Activated CD8-positive, alpha-beta memory T cell treated with anti-CD3 and anti-CD28 coated beads, Interleukin-2, amount 50 U/mL, for 1 hour (primary cell): ENCODE results near the gene CLCN6.

ENCODE experiments used
- DNase-seq: peaks from one replicate; pipeline ENCODE4 v3.0.0-alpha.2; 2020; ENCODE audit errors: extremely low read depth

The CLCN6 gene

DNA sequence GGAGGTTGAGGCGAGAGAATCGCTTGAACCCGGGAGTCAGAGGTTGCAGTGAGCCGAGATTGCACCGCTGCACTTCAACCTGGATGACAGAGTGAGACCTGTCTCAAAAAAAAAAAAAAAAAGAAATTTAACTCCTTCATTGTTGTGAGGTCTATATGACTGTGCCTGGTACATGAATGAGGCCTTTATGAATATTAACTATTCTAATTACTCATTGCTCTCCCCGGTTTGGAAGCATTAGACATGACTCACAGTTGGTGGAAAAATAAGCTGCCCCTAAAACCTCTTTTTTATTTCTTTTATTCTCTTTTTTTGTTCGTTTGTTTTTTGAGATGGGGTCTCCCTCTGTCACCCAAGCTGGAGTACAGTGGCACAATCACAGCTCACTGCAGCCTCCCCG lies 49.4 kb downstream of the CLCN6 start:
- DNase-seq: no peak

DNA sequence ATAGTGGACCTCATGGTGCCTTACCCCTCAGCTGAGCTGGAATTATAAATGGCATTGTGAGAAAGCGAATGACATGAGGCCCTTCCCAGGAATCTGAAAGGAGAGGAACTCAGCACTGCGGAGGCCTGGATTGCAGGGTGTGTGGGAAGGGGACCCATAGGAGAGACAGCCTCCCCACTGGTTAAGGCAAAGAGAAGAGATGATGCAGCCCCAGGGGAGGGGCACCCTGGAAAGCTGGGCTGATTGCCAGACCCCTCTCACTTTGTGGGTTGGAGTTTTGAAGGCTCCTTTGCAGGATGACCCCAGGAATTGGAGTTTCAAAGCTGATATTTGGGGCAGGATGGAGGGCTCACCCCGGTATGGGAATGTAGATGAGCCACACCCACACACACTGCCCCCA lies 50.7 kb downstream of the CLCN6 start:
- no peak for DNase-seq

DNA sequence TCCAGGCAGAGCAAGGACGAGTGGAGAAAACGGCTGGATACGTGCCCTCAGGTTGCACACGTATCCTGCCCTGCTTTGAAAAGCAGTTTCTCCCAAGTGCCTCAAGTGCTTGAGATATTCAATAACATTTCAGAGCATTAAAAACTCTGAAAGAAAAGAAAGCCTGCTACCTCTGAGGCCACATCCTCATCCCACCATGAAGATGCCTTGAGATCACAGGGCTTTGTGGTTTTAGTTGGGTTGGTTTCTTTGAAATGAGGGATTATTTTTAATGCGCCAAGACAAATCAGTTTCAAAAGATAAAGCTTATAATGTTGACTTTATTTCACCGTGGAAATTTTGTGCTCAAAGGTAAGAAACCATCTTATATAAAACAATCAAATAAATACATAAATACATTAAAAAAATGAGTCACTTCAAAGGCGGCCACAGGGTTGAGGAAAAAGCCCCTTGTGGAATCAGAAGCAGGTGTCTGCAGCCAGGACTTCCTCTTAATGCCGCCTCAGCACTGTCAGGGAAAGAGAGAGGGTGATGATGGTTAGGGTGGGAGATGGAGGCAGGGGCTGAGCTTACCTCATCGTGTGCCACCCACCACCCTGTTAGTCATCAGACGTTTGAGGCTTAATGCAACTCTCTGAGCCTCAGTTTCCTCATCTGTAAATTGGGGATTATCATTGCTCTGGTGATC lies 51.3 kb downstream of the CLCN6 start:
- no peak for DNase-seq

DNA sequence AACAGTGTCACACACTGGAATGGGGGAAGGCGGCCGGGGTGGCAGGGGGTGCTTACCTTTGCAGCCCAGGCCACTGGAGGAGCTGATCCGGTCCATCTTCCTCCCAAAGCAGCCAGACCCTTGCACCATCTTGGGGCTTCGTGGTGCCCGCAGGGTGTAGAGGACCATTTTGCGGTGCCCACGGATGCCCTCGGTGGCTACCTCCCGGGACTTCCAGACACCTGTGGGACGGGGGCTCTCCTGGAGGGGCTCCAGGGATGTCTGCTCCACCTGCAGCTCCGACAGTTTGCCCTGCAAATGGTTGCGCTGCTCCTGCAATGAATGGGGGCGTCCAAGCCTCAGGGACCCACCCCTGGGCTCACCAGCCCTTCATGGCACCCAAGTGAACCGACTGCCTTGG lies 52.2 kb downstream of the CLCN6 start:
- DNase-seq: no peak

DNA sequence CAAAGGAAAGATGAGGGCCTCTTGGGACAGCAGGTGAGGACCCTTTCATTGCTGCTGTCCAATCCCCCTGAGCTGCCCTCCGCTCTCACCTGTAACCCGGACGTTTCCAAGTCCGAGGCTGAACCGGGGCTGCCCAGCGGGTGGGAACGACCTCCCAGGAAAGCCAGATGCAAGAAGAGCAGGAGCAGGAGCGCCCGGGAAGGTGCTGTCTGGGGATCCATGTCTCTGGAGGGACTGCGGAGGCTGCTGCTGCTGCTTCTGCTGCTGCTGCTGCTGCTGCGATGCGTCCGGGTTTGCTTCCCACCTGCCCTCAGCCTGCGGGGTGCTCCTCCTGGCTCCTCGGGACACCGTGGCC lies 52.6 kb downstream of the CLCN6 start, which contains the start of gene NPPB:
TSS of gene NPPB (minus strand) at position 333 of the 355 bp plus-strand sequence. CDS start at position 221, 112 bp downstream.
- DNase-seq: no peak

DNA sequence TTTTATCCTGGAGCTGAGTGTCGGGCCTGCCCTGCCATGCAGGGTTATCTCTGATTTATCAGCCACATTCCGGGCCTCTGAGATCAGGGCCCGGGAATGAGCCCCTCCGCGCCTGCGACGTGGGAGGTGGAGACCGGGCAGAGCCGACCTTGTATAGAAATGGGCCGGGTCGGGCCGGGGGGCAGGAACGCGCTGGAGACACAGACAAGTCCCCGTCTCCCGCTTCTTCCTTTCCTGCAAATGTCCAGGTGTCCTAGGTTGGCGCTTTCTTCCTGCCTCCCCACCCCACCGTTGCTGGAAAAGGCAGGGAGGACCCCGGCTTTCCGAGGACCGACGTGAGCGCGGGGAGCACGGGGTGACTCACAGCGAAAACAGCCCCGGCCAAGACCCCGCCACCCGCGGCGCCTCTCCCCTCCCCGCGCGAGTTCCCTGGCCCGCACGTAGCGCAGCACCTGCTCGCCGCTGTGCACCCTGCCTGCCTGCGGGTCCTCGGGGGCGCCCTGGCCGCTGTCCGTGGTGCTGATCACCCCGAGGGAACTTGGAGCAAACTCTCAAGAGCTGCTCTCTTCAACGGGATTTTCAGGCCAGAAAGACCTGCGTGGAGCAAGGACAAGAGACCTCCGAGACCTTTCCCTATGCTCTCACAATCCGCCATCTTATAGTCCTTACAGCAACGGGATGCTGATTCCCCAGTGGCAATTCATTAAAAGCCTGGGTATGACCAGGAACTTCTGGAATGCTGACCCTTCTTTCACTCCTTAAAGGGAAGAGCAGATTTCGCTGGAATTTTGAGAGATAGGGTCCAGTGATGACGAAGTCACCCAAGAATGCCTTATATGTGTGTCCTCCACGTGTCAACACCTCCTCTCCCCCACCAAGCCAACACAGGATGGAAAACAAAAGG lies 53.2 kb downstream of the CLCN6 start:
- peak; percentile 10 for DNase-seq

DNA sequence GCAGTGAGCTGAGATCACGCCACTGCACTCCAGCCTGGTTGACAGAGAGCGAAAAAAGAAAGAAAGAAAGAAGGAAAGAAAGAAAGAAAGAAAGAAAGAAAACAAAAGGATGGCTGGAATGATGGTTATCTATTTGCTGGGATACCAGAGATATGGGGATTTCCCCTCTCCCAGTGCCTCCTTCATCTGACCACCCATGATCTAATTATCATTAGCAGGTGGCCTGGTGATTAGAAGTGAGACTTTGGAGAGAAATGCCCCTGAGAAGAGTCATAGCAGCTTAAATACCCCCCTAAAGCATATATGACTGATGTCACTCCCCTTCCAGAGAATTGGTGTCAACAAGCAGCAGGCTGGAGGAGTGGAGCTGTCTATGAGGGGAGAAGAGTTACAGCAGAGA lies 54.1 kb downstream of the CLCN6 start:
- no peak for DNase-seq

DNA sequence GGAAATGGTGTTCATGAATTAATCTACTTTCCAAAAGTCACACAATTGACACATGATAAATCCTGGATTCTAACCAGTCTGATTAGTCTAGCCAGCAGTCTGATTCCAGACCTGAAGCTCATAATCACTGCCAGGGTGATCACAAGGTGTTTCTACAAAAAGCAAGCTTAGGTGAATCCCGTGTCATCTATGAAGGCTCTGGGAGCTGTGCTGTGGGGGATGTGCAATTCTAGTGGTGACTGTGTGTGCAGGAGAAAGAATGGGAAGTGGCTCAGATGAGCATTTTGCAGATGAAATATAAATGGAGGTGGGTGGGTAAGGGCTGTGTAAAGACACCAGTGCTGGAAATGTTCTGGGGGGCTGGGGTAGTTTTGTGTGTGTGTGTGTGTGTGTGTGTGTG lies 54.6 kb downstream of the CLCN6 start:
- DNase-seq: no peak

DNA sequence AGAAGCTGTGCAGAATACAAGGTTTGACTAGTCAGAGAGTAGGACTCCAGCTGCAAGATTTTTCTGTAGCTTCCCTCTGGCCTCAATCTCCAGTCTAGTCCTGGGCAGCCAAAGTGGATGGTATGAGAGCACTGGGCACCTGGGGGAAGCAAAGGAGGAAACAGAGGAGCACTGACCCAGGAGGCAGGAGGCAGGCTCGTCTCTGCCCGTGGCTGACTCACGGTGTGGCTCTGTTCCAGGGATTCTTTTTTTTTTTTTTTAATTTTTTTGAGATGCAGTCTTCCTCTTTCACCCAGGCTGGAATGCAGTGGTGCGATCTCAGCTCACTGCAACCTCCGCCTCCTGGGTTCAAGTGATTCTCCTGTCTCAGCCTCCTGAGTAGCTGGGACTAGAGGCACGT lies 56.9 kb downstream of the CLCN6 start:
- DNase-seq: no peak

DNA sequence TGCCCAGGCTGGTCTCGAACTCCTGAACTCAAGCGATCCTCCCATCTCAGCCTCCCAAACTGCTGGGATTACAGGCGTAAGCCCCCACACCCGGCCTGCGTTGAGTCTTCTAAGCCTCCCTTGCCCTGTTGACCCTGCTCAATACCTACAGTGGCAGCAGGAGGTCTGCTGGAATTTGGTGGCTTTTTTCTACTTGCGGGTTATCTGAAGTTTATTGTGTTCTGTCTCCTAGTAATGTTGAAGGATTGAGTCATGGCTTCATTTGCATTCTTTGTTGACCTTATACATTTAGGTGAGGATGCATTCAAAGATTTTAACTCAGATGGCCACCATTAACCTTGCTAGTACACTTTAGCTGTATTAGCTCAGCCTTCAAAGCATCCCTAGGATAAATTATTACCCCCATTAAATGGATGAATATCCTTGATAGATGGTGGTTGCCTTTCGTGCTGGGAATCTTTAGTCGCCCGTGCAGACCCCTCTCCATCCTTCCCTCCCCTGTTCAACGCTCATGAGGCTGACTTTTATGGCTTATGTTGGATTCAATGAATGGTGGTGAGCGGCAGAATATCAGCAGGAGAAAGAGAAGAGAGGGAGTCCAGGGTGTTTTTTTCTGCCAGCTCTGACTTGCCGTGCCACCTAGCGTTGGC lies 62.5 kb downstream of the CLCN6 start:
- no peak for DNase-seq

DNA sequence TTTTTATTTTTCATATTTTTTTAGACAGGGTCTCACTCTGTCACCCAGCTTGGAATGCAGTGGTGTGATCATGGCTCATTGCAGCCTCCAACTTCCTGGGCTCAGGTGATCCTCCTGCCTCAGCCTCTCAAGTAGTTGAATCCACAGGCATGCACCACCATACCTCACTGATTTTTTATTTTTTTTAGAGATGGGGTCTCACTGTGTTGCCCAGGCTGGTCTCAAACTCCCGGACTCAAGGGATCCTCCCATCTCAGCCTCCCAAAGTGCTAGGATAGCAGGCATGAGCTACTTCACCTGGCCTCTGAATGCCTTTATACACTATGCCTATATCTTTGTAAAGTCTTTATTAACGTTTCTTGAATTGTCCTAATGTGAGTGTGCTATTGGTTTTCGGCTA lies 63.1 kb downstream of the CLCN6 start:
- no peak for DNase-seq

DNA sequence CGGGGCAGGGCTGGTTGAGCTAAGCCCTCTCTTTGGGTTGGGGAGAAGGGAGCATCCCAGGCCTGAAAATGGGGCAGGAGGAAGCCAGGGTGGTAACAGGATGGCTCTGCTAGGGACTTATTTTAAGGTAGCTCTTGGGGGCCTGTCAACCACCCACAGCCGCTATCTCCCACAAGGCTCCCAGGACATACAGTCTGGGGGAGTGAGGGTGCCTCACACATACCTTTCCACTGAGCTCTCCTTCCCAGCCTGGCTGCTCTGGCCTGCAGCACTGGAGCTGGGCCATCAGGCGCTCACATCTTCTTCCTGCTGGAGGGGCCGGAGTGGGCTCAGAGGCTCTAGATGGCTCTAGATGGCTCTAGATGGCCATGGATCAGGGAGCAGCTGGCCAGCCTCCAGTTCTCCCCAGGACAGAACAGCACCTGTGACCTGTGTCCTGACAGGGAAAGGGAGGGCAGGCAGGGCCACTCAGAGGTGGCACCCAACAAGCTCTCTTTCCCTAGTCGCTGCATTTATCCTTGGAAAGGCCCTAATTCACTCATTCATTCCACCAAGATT lies 63.7 kb downstream of the CLCN6 start:
- DNase-seq: no peak

DNA sequence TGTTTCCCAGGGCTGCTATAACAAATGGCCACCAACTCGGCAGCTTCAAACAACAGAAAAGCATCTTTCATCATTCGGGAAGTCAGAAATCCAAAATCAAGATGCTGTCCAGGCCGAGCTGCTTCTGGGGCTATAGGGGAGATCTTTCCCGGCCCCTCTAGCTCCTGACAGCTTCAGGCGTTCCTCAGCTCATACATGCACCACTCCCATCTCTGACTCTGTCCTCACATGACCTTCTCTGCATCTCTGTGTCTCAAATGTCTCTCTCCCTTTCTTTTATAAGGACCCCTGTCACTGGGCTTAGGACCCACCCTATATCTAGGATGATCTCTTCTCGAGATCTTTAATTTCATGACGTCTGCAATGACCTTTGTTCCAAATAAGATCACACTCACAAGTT lies 66.6 kb downstream of the CLCN6 start:
- no peak for DNase-seq

DNA sequence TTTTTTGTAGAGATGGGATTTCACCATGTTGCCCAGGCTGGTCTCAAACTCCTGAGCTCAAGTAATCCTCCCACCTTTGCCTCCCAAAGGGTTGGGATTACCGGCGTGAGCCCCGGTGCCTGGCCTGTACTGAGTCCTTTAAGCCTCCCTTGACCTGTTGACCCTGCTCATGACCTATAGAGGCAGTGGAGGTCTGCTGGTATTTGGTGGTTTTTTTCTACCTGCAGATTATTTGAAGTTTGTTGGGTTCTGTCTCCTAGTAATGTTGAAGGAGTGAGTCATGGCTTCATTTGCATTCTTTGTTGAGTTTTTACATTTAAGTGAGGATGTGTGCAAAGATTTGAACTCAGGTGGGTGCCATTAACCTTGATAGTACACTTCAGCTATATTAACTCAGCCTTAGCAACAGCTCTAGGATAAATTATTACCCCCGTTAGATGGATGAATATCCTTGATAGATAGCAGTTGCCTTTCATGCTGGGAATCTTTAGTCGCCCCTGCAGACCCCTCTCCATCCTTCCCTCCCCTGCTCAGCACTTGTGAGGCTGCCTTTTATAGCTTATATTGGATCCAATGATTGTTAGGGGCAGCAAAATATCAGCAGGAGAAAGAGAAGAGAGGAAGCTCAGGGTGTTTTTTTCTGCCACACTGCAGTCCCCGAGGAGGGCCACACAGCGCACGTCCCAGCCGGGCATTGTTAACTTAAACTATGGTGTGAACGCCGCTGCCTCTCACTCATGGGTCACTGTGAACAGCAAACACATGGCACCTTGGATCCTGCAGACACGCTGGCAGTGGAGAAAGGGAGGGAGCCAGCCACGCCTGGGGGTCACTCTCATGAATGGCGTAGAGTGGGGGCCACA lies 67.6 kb downstream of the CLCN6 start:
- no peak for DNase-seq

DNA sequence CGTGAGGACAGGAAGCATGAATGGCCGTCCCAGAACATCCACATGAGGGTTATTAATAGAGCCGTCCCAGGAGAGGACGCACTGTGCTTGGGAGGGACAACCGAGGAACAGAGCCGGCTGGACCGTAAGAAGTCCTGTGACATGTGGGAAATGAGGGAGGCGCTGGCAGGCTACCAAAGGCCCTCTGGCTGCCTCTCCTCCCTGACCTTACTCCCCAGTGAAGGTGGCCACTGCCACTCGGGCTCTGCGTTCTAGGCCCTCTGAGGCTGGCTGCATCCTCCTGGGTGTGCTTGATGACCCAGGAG lies 68.2 kb downstream of the CLCN6 start:
- no peak for DNase-seq

DNA sequence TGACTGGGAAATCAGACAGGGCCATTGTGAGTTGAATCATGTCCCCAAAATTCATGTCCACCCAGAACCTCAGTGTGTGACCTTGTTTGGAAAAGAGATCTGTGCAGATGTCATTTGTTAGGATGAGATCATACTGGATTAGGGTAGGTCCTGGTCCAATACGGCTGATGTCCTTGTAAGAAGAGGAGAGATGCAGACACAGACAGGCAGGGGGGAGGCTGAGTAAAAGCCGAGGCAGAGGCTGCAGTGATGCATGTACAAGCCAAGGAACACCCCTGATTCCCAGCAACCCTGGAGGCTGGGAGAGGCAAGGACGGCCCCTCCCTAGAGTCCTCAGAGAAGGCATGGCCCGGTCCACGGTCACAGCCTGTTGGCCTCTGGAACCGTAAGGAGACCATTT lies 68.6 kb downstream of the CLCN6 start:
- no peak for DNase-seq

DNA sequence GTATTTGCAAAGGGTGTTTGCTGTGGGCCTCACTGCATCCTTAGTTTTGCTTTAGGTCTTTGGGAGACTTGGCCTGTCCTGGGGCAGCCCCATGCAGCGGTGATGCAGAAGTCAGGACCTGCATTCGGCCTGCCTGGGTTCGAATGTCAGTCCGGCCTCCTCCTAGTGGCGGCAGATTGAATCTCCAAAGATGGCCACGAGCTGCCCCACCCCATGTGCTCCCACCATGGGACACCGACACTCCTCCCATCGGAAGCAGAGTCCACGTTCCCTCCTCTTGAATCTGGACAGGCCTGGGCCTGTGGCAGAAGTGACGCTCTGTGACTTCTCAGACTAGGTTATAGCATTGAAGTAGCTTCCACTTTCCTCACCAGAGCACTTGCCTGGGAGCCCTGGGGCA lies 69.1 kb downstream of the CLCN6 start:
- no peak for DNase-seq

DNA sequence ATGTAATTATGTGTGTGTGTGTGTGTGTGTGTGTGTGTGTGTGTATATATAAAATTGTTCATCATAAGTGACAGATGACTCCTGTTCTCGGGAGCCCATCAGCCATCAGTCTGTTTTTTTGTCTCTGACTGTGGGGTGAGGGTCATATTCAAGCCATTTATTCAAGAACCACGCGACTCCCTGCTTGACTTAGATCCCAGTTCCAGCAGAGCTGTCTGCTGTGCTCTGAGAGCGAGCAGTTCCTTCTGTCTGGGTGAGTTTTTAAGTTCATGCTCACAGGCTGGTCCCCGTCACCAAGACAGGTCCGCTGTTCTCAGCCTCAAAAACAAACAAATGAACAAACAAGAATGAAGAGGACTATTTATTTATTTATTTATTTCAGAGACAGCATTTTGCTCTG lies 71.1 kb downstream of the CLCN6 start:
- no peak for DNase-seq

DNA sequence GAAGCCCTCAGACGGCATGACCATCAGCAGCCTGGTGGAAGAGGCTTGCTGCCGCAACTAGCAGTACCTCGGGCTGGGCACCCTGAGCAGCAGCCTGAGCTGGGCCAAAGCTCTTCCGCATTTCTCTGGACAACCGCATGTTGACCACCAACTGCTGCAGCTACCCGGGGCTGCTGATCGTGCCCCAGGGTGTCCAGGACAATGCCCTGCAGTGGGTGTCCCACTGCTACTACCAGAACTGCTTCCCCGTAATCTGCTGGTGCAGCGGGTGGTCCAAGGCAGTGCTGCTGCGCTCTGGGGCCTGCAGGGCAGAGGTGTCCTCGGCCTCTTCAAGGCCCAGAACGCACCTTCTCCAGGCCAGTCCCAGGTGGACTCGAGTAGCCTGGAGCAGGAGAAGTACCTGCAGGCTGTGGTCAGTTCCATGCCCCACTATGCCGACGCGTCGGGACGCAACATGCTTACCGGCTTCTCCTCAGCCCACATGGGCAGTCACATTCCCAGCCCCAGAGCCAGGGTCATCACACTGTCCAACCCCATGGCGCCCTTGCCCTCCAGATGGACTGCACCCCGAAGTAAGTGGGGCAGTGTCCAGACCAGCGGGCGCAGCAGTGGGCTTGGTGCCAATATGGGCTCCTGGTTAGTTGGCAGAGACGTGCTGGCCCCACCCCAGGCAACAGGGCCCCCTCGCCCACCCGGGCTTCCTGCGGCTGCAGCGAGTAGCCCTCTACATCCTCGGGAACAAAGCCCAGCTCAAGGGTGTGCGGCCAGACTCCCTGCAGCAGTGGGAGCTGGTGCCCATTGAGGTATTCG lies 72.3 kb downstream of the CLCN6 start:
- no peak for DNase-seq

DNA sequence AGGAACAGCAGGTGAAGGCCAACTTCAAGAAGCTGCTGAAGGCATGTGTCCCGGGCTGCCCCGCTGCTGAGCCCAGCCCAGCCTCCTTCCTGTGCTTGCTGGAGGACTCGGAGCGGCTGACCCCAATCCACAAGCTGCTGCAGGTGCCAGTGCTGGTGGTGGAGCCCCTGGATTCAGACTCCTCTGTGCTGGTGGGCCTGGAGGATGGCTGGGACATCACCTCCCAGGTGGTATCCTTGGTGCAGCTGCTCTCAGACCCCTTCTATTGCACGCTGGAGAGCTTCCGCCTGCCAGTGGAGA lies 72.8 kb downstream of the CLCN6 start:
- no peak for DNase-seq
